H1 (cell line): ENCODE data around the gene CD52. TPM values are rescaled to one million over a fixed set of nuclear protein-coding genes. Genes with fewer than 3 reads are reported as not detected.

ENCODE experiments used
- BRCA1 ChIP-seq: IDR thresholded peaks from 2 replicates; pipeline ENCODE4 v1.6.1; 2012; ENCODE audit warnings: low read depth, low read length, improper control_type of control experiment
- KDM5A ChIP-seq: fragments of 200-600 bp; IDR thresholded peaks from 2 replicates; pipeline ENCODE4 v1.7.1; 2012; ENCODE audit warnings: mild to moderate bottlenecking, low read length, inconsistent platforms, mixed read lengths
- POLR2A ChIP-seq, 2 experiments: IDR thresholded peaks; 1 replicate in 1 of 2; 2 replicates in 1 of 2; pipeline ENCODE4 v1.6.1; 2011; ENCODE audit warnings: low read depth in 2 of 2, low read length in 2 of 2, mild to moderate bottlenecking in 2 of 2; ENCODE audit errors: control extremely low read depth in 1 of 2
- POLR2AphosphoS5 ChIP-seq: IDR thresholded peaks from 2 replicates; pipeline ENCODE4 v1.6.1; 2011; ENCODE audit warnings: low read depth, low read length
- SP1 ChIP-seq: IDR thresholded peaks from 2 replicates; pipeline ENCODE4 v1.6.1; 2011; ENCODE audit warnings: low read depth, low read length
- polyA plus RNA-seq, 7 experiments: library from polyadenylated mRNA; depleted of rRNA in 3 of 7; stranded (reverse) in 5 of 7; unstranded in 2 of 7; fragments of >200 nt in 5 of 7; fragments of 200-250 nt in 2 of 7; gene quantifications; 1 replicate in 5 of 7; 2 replicates in 1 of 7; 4 replicates in 1 of 7; pipeline versions ENCODE4 v1.2.1 to v1.2.3, GENCODE V29; 2011 to 2013; ENCODE audit warnings: missing spikeins in 2 of 7, mixed read lengths in 2 of 7
- total RNA-seq: library from RNA; stranded (reverse); fragmentation: NEBNext Ultra II Directional; extraction: Animal tissue kit (Norgen Biotek cat#: 25700); gene quantifications from 2 replicates; pipeline ENCODE4 v1.2.1, GENCODE V29; 2021
- TF ChIP-seq, protein P1 (sequence below), 3 experiments: IDR thresholded peaks; 1 replicate in 2 of 3; 2 replicates in 1 of 3; pipeline versions ENCODE4 v1.5.1 to v1.6.1; 2011; ENCODE audit warnings: low read length in 3 of 3, mild to moderate bottlenecking in 3 of 3, inconsistent platforms in 2 of 3, low read depth in 1 of 3, moderate library complexity in 1 of 3; ENCODE audit not compliant: insufficient read depth in 1 of 3; ENCODE audit errors: control extremely low read depth in 1 of 3

Gene CD52
- total and polyA plus RNA-seq, 2 of the 8 experiments (the other 6 are each of a cell fraction or from before 2014, with no cell fraction given): 2.4 to 3.1 TPM

GRCh38 chr1:26338670-26339069 is 20.9 kb downstream of the CD52 start (continued):
- TF ChIP-seq, protein P1, sequence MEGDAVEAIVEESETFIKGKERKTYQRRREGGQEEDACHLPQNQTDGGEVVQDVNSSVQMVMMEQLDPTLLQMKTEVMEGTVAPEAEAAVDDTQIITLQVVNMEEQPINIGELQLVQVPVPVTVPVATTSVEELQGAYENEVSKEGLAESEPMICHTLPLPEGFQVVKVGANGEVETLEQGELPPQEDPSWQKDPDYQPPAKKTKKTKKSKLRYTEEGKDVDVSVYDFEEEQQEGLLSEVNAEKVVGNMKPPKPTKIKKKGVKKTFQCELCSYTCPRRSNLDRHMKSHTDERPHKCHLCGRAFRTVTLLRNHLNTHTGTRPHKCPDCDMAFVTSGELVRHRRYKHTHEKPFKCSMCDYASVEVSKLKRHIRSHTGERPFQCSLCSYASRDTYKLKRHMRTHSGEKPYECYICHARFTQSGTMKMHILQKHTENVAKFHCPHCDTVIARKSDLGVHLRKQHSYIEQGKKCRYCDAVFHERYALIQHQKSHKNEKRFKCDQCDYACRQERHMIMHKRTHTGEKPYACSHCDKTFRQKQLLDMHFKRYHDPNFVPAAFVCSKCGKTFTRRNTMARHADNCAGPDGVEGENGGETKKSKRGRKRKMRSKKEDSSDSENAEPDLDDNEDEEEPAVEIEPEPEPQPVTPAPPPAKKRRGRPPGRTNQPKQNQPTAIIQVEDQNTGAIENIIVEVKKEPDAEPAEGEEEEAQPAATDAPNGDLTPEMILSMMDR (IDR thresholded peaks at IDR 0.05; ENCODE audit: control extremely low read depth in 1 of 3, insufficient read depth in 1 of 3, low read depth in 1 of 3, low read length in 3 of 3): no peak
- TF ChIP-seq POLR2A (IDR thresholded peaks at IDR 0.05; ENCODE audit: control extremely low read depth in 1 of 2, low read depth in 2 of 2, low read length in 2 of 2) (no peak), POLR2AphosphoS5 (no peak), SP1 (no peak), BRCA1 (no peak), KDM5A (no peak)
